A673 (cell line): ENCODE results near the gene SRCIN1. TPM values are rescaled to one million over a fixed set of nuclear protein-coding genes. Genes with fewer than 3 reads are reported as not detected.

Experiments used
- BruUV-seq: library from RNA; stranded (reverse); fragments of 400-500 nt; replicated peaks from 2 replicates; lab custom pipeline; 2021; lab: Mats Ljungman, UMichigan
- CTCF ChIA-PET: fragments of 300-600 bp; sonication (Branson Sonifier 250); formaldehyde crosslinking; loops from one replicate; lab custom pipeline; 2022; ENCODE audit warnings: antibody characterized with exemption; lab: Charles Lee
- POLR2A ChIA-PET: fragments of 300-600 bp; sonication (Branson Sonifier 250); formaldehyde crosslinking; loops from one replicate; lab custom pipeline; 2022; ENCODE audit warnings: antibody characterized with exemption; ENCODE audit not compliant: low non-redundant PET; lab: Charles Lee
- DNase-seq: peaks from one replicate; pipeline ENCODE4 v3.0.0-alpha.2; 2015; ENCODE audit warnings: low spot score
- H3K27ac ChIP-seq: fragments of 200-600 bp; sonication (generic); 2 replicates; pipeline ENCODE4 v1.5.1; 2016; ENCODE audit warnings: mixed run types, low read depth, mild to moderate bottlenecking, mixed read lengths, antibody characterized with exemption, low read length; ENCODE audit not compliant: poor library complexity, severe bottlenecking
- H3K27me3 ChIP-seq: fragments of 200-600 bp; sonication (generic); replicated peaks from 2 replicates; pipeline ENCODE4 v1.6.1; 2017; ENCODE audit warnings: mixed run types, low read depth, mild to moderate bottlenecking, mixed read lengths, antibody characterized with exemption, low read length; ENCODE audit not compliant: insufficient read depth, poor library complexity
- H3K36me3 ChIP-seq: fragments of 200-600 bp; sonication (generic); 2 replicates; pipeline ENCODE4 v1.6.1; 2016; ENCODE audit warnings: mixed run types, mild to moderate bottlenecking, mixed read lengths, antibody characterized with exemption, low read length; ENCODE audit not compliant: insufficient read depth, poor library complexity, severe bottlenecking
- H3K4me1 ChIP-seq: fragments of 200-600 bp; sonication (generic); 2 replicates; pipeline ENCODE4 v1.6.1; 2017; ENCODE audit warnings: mixed run types, mild to moderate bottlenecking, mixed read lengths, antibody characterized with exemption, low read length; ENCODE audit not compliant: insufficient read depth, poor library complexity, severe bottlenecking
- H3K4me3 ChIP-seq: fragments of 200-600 bp; sonication (generic); 2 replicates; pipeline ENCODE4 v1.5.1; 2016; ENCODE audit warnings: low read depth, mixed run types, mild to moderate bottlenecking, mixed read lengths, low read length; ENCODE audit not compliant: poor library complexity, severe bottlenecking
- H3K9me3 ChIP-seq: fragments of 200-600 bp; sonication (generic); 2 replicates; pipeline ENCODE4 v1.6.1; 2016; ENCODE audit warnings: mixed run types, low read depth, mild to moderate bottlenecking, mixed read lengths, antibody characterized with exemption, low read length; ENCODE audit not compliant: poor library complexity, severe bottlenecking
- EZH2 ChIP-seq: fragments of 200-600 bp; sonication (generic); IDR thresholded peaks from 2 replicates; pipeline ENCODE4 v1.6.1; 2017; ENCODE audit warnings: borderline replicate concordance, low read depth, mild to moderate bottlenecking, mixed read lengths, antibody characterized with exemption, low read length; ENCODE audit not compliant: poor library complexity, severe bottlenecking
- intact Hi-C: fragments of 100-400 bp; cut with micrococcal nuclease; formaldehyde crosslinking; loops from one replicate; pipeline ENCODE4 v1.10.0; 2022; ENCODE audit not compliant: unreplicated experiment
- total RNA-seq: library from RNA; stranded (reverse); gene quantifications from 2 replicates; pipeline ENCODE4 v1.2.3, GENCODE V29; 2021
- TF ChIP-seq, protein P1 (sequence below): fragments of 300-800, 200-600 bp; sonication (generic); conservative IDR thresholded peaks from 2 replicates; pipeline ENCODE4 v1.5.1; 2017; ENCODE audit warnings: low read depth, mild to moderate bottlenecking, antibody characterized with exemption, low read length, moderate library complexity, mixed read lengths

Gene SRCIN1
- total RNA-seq, 1 experiment from 2014 or later, result 1.6 TPM

GRCh38 chr17:38508570-38508950, 97.2 kb downstream of the SRCIN1 start:
- Histone ChIP-seq H3K4me3 (no peak overlapping the region), H3K4me1 (peaks cover 5% of the 10 kb centered on the region), H3K27ac (no peak overlapping the region), H3K9me3 (no peaks in the 10 kb centered on the region), H3K36me3 (no peaks in the 10 kb centered on the region), H3K27me3 (no peaks in the 10 kb centered on the region)
- ChIA-PET CTCF (interaction anchor here (1.4 kb wide), 1 partner anchor 50 kb away, joined by 7 read pairs; no protein-coding TSS in a partner anchor), POLR2A (interaction anchor here (0.6 kb wide), 1 partner anchor 900 kb away, joined by 6 read pairs; no protein-coding TSS in a partner anchor)
- no peak for DNase-seq
- intact Hi-C loops, result no loop called here
- BruUV-seq, result no TSS peak
- TF ChIP-seq EZH2, result no peak
- TF ChIP-seq, protein P1, sequence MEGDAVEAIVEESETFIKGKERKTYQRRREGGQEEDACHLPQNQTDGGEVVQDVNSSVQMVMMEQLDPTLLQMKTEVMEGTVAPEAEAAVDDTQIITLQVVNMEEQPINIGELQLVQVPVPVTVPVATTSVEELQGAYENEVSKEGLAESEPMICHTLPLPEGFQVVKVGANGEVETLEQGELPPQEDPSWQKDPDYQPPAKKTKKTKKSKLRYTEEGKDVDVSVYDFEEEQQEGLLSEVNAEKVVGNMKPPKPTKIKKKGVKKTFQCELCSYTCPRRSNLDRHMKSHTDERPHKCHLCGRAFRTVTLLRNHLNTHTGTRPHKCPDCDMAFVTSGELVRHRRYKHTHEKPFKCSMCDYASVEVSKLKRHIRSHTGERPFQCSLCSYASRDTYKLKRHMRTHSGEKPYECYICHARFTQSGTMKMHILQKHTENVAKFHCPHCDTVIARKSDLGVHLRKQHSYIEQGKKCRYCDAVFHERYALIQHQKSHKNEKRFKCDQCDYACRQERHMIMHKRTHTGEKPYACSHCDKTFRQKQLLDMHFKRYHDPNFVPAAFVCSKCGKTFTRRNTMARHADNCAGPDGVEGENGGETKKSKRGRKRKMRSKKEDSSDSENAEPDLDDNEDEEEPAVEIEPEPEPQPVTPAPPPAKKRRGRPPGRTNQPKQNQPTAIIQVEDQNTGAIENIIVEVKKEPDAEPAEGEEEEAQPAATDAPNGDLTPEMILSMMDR, result no peak

GRCh38 chr17:38507921-38508569, 97.7 kb downstream of the SRCIN1 start:
- Histone ChIP-seq H3K36me3 (no peaks in the 10 kb centered on the region), H3K4me1 (peaks cover 5% of the 10 kb centered on the region), H3K27ac (no peak overlapping the region), H3K9me3 (no peaks in the 10 kb centered on the region), H3K27me3 (no peaks in the 10 kb centered on the region), H3K4me3 (no peak overlapping the region)
- TF ChIP-seq, protein P1, result no peak
- TF ChIP-seq EZH2, result no peak
- ChIA-PET CTCF (no interaction called here), POLR2A (interaction anchor here (0.6 kb wide), 1 partner anchor 900 kb away, joined by 6 read pairs; no protein-coding TSS in a partner anchor)
- no TSS peak for BruUV-seq
- no peak for DNase-seq
- intact Hi-C loops, result no loop called here

- CTCF ChIA-PET, result no interaction called here
- POLR2A ChIA-PET, result no interaction called here
- intact Hi-C loops, result no loop called here
Observed at GRCh38 chr17:38507436-38507835, 98.3 kb downstream of the SRCIN1 start.

More at GRCh38 chr17:38507436-38507835, 98.3 kb downstream of the SRCIN1 start:
- no TSS peak for BruUV-seq
- DNase-seq, result no peak
- Histone ChIP-seq H3K27me3 (no peaks in the 10 kb centered on the region), H3K27ac (no peak overlapping the region), H3K4me1 (peaks cover 5% of the 10 kb centered on the region), H3K36me3 (no peaks in the 10 kb centered on the region), H3K9me3 (no peaks in the 10 kb centered on the region), H3K4me3 (no peak overlapping the region)
- no peak for TF ChIP-seq EZH2
- TF ChIP-seq, protein P1, result no peak
